CMK (cell line): ENCODE results near the gene HMGA1.
"Not testable (repeated sequence)": the region's sequence is repeated elsewhere in the genome, so short reads cannot be mapped to it uniquely, and the experiment has no call there.

ENCODE experiments used
- DNase-seq: peaks from one replicate; pipeline ENCODE4 v3.0.0-alpha.2; 2010; ENCODE audit warnings: low read depth

Gene HMGA1

DNA sequence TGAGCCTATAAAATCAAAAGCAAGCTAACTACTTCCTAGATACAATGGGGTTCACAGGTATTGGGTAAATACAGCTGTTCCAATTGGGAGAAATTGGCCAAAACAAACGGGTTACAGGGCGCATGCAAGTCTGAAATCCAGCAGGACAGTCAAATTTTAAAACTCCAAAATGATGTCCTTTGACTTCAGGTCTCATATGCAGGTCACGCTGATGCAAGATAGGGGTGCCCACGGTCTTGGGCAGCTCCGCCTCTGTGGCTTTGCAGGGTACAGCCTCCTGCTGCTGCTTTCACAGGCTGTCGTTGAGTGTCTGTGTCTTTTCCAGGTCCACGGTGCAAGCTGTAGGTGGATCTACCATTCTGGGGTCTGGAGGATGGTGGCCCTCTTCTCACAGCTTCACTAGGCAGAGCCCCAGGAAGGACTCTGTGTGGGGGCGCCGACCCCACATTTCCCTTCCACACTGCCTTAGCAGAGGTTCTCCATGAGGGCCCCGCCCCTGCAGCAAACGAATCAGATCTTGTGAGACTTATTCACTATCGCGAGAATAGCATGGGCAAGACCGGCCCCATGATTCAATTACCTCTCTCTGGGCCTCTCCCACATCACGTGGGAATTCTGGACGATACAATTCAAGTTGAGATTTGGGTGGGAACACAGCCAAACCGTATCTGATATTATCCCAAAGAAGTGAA, 24.0 kb downstream of the HMGA1 start:
- DNase-seq, result no peak

- not testable (repeated sequence) for DNase-seq
These were observed 26.8 kb downstream of the HMGA1 start for GRCh38 chr6:34263484-34263883.

- DNase-seq, result no peak
These were observed 31.1 kb downstream of the HMGA1 start for GRCh38 chr6:34267746-34268145.

DNA sequence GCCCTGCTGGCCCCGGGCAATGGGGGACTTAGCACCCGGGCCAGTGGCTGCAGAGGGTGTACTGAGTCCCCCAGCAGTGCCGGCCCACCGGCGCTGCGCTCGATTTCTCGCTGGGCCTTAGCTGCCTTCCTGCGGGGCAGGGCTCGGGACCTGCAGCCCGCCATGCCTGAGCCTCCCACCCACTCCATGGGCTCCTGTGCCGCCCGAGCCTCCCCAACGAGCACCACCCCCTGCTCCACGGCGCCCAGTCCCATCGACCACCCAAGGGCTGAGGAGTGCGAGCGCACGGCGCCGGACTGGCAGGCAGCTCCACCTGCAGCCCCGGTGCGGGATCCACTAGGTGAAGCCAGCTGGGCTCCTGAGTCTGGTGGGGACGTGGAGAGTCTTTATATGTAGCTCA, 32.5 kb downstream of the HMGA1 start:
- not testable (repeated sequence) for DNase-seq

DNA sequence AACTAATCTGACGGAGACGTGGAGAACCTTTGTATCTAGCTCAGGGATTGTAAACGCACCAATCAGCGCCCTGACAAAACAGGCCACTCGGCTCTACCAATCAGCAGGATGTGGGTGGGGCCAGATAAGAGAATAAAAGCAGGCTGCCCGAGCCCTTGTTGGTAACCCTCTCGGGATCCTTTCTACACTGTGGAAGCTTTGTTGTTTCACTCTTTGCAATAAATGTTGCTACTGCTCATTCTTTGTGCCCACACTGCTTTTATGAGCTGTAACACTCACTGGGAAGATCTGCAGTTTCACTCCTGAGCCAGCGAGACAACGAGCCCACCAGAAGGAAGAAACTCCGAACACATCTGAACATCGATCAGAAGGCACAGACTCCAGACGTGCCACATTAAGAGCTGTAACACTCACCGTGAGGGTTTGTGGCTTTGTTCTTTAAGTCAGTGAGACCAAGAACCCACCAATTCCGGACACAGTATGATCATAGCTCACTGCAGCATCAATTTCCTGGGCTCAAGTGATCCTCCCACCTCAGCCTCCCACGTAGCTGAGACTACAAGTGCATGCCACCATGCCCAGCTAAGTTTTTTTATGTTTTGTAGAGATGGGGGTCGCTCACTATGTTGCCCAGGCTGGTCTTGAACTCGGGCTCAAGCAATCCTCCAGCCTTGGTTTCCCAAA, 33.1 kb downstream of the HMGA1 start:
- DNase-seq, result not testable (repeated sequence)

GRCh38 chr6:34272013-34272926, 35.6 kb downstream of the HMGA1 start:
- no peak for DNase-seq

DNA sequence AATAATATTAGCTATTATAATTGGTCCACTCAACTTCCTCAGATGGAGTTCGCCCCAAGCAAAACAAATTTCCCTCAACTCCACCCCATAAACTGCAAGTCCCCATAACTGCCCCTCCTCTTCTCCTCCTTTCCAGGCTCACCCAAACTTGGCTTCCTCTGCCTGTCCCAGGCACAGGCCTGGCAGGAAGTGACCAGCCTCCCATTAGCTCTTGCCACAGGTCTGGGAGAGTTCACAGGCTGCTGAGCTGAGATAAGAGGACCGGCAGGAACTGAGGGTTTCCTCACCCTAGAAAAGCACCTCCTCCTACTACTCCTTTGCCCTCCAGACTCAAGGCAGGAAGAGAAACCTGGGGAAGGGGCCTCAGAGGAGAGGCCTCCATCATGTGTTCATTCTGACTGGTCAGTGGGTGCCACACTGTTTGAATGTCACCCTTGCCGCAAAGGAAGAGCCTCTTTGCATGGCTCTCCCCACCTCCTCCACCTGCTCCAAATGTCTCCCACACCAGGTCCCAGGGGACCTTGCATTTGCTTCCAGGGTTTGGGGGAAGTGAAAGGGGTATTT, 36.7 kb downstream of the HMGA1 start:
- DNase-seq, result peak; percentile 90

- DNase-seq, result no peak
These were observed 37.5 kb downstream of the HMGA1 start for GRCh38 chr6:34274129-34274528.

- no peak for DNase-seq
These were observed 38.6 kb downstream of the HMGA1 start for GRCh38 chr6:34275128-34275804.

DNA sequence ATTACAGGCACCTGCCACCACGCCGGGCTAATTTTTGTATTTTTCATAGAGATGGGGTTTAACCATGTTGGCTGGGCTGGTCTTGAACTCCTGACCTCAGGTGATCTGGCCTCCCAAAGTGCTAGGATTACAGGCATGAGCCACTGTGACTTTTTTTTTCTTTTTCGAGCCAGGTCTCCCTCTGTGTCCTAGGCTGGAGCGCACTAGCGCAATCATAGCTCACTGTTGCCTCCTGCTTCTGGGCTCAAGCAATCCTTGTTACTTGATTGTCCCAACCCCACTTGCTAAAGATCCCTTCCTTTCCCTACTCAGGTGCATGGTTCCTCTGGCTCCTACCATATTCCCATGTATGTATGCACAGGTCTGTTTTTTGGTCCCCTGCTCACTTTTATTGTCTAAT, 39.5 kb downstream of the HMGA1 start:
- no peak for DNase-seq

- no peak for DNase-seq
These were observed 40.4 kb downstream of the HMGA1 start for GRCh38 chr6:34276881-34277762.

GRCh38 chr6:34277763-34278112, 41.1 kb downstream of the HMGA1 start:
- DNase-seq, result no peak

DNA sequence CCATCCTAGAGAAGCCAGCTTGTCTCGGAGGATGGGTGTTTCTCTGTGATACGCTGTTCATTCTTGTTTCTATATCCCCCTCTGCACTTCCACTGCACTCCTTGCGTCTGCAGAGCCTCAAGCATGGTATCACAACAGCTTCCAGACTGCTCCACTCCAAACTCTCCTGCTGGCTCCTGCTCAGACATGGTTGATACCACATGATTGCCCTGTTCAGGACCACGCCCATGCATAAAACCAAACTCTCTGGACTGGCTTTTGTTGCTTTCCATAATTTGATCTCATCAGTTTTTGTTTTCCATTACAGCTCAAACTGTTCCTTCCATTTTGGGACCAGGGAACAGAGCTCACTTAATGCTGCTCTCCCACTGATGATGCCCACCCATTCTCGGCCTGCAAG, 42.2 kb downstream of the HMGA1 start:
- DNase-seq, result no peak

GRCh38 chr6:34280216-34280615, 43.5 kb downstream of the HMGA1 start:
- DNase-seq, result no peak

- DNase-seq, result no peak
These were observed 45.1 kb downstream of the HMGA1 start for GRCh38 chr6:34281702-34282334.

- peak; percentile 62 for DNase-seq
These were observed 48.1 kb downstream of the HMGA1 start for GRCh38 chr6:34284563-34285447.

GRCh38 chr6:34285448-34286164, 48.9 kb downstream of the HMGA1 start:
- no peak for DNase-seq

DNA sequence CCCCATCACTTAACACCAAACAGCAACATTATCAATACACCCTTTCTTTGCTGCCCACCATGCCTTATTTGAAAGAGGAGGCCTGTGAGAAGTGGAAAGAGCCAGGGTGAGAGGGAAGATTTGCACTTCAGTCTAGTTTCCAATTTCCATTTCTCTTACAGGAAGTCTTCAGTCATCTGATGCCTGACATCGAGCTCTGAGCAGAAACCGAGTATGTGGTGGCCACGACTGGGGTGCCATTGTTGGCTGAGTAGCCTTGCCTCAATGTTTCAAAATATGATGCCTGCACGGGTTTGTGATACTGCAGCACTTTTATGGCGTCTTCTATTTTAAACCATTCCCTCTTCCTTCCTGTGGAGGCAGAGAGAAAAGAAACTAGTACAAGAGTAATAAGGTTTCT, 51.9 kb downstream of the HMGA1 start:
- DNase-seq, result no peak

- DNase-seq, result no peak
These were observed 52.5 kb downstream of the HMGA1 start for GRCh38 chr6:34289137-34289536.
